Smooth muscle cell (in vitro differentiated cells): ENCODE data around the gene JMJD1C. TPM values are rescaled to one million over a fixed set of nuclear protein-coding genes. Genes with fewer than 3 reads are reported as not detected.

Experiments used
- DNase-seq: peaks from one replicate; lab custom pipeline; 2025; ENCODE audit not compliant: unreplicated experiment; lab: John Stamatoyannopoulos, UW
- H2AFZ ChIP-seq: fragments of 200-600 bp; sonication (generic); 2 replicates; pipeline ENCODE4 v1.6.0; 2016; ENCODE audit warnings: antibody characterized with exemption, low read depth, mild to moderate bottlenecking
- H3F3A ChIP-seq: fragments of 200-600 bp; sonication (generic); 2 replicates; pipeline ENCODE4 v1.6.0; 2017; ENCODE audit warnings: antibody characterized with exemption, low read depth
- H3K27ac ChIP-seq: fragments of 200-600 bp; sonication (generic); 2 replicates; pipeline ENCODE4 v1.5.1; 2016; ENCODE audit warnings: low read depth, mild to moderate bottlenecking
- H3K27me3 ChIP-seq: fragments of 200-600 bp; sonication (generic); 2 replicates; pipeline ENCODE4 v1.6.1; 2016; ENCODE audit warnings: low read depth, mild to moderate bottlenecking
- H3K36me3 ChIP-seq: fragments of 200-600 bp; sonication (generic); 2 replicates; pipeline ENCODE4 v1.5.1; 2016; ENCODE audit warnings: low read depth
- H3K4me1 ChIP-seq: fragments of 200-600 bp; sonication (generic); 2 replicates; pipeline ENCODE4 v1.5.1; 2016; ENCODE audit warnings: low read depth
- H3K4me2 ChIP-seq: fragments of 200-600 bp; sonication (generic); 2 replicates; pipeline ENCODE4 v1.6.0; 2016; ENCODE audit warnings: mild to moderate bottlenecking
- H3K4me3 ChIP-seq: fragments of 200-600 bp; sonication (generic); 2 replicates; pipeline ENCODE4 v1.5.1; 2016; ENCODE audit warnings: mild to moderate bottlenecking
- H3K79me2 ChIP-seq: fragments of 200-600 bp; sonication (generic); 2 replicates; pipeline ENCODE4 v1.6.0; 2016; ENCODE audit warnings: low read depth, mild to moderate bottlenecking
- H3K9ac ChIP-seq: fragments of 200-600 bp; sonication (generic); 2 replicates; pipeline ENCODE4 v1.6.0; 2016; ENCODE audit warnings: low read depth
- H3K9me3 ChIP-seq: fragments of 200-600 bp; sonication (generic); replicated peaks from 2 replicates; pipeline ENCODE4 v1.5.1; 2016; ENCODE audit warnings: low read depth
- H4K20me1 ChIP-seq: fragments of 200-600 bp; sonication (generic); 2 replicates; pipeline ENCODE4 v1.6.0; 2016; ENCODE audit warnings: low read depth
- WGBS: methylation state at CpG from one replicate; pipeline ENCODE4 v1.1.7; 2016; ENCODE audit warnings: low lambda C conversion rate; 5-methylcytosine and 5-hydroxymethylcytosine counted together
- polyA plus RNA-seq: library from polyadenylated mRNA; unstranded; fragments of >200 nt; fragmentation: Nextera tagmentation; extraction: Ambion mirVana; gene quantifications from 2 replicates; pipeline ENCODE4 v1.2.1, GENCODE V29; 2016
- total RNA-seq: library from RNA; depleted of rRNA; stranded (reverse); fragments of >200 nt; gene quantifications from 2 replicates; pipeline ENCODE4 v1.2.3, GENCODE V29; 2014
- TF ChIP-seq, protein P1 (sequence below): fragments of 200-600 bp; sonication (generic); IDR thresholded peaks from 2 replicates; pipeline ENCODE4 v1.5.1; 2017; ENCODE audit warnings: borderline replicate concordance, mild to moderate bottlenecking, antibody characterized with exemption; ENCODE audit not compliant: insufficient read depth, poor library complexity, severe bottlenecking

The JMJD1C gene
- total and polyA plus RNA-seq, 2 experiments from 2014 or later, result 28.5 to 132 TPM

DNA sequence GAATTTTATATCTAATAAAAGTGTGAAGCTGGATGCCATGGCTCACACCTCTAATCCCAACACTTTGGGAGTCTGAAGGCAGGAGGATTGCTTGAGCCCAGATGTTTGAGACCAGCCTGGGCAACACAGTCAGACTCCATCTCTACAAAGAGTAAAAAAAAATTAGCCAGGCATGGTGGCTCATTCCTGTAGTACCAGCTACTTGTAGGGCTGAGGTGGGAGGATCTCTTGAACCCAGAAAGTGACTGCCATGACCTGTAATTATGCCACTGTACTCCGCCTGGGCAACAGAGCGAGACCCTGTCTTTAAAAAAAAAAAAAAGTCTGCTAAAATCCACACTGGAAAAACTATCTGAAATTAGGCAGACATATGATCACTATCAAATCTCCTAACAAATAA lies 7.6 kb downstream of the JMJD1C start:
- no peaks in the 10 kb centered on the region for H3F3A ChIP-seq
- peaks cover 60% of the 10 kb centered on the region for H4K20me1 ChIP-seq
- peaks cover 15% of the 10 kb centered on the region for H3K4me1 ChIP-seq
- no peak overlapping the region for H3K9ac ChIP-seq
- H3K27ac ChIP-seq, result peak overlapping the region; percentile 74
- TF ChIP-seq, protein P1, sequence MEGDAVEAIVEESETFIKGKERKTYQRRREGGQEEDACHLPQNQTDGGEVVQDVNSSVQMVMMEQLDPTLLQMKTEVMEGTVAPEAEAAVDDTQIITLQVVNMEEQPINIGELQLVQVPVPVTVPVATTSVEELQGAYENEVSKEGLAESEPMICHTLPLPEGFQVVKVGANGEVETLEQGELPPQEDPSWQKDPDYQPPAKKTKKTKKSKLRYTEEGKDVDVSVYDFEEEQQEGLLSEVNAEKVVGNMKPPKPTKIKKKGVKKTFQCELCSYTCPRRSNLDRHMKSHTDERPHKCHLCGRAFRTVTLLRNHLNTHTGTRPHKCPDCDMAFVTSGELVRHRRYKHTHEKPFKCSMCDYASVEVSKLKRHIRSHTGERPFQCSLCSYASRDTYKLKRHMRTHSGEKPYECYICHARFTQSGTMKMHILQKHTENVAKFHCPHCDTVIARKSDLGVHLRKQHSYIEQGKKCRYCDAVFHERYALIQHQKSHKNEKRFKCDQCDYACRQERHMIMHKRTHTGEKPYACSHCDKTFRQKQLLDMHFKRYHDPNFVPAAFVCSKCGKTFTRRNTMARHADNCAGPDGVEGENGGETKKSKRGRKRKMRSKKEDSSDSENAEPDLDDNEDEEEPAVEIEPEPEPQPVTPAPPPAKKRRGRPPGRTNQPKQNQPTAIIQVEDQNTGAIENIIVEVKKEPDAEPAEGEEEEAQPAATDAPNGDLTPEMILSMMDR, result no peak
- no peak overlapping the region for H3K4me2 ChIP-seq
- H3K4me3 ChIP-seq, result no peak overlapping the region
- no peak for DNase-seq
- H3K79me2 ChIP-seq, result peaks cover 95% of the 10 kb centered on the region
- H3K27me3 ChIP-seq, result no peaks in the 10 kb centered on the region
- no peak overlapping the region for H2AFZ ChIP-seq
- WGBS, result 97% methylated on average over 2 of the region's 2 CpGs
- no peaks in the 10 kb centered on the region for H3K36me3 ChIP-seq
- no peaks in the 10 kb centered on the region for H3K9me3 ChIP-seq

DNA sequence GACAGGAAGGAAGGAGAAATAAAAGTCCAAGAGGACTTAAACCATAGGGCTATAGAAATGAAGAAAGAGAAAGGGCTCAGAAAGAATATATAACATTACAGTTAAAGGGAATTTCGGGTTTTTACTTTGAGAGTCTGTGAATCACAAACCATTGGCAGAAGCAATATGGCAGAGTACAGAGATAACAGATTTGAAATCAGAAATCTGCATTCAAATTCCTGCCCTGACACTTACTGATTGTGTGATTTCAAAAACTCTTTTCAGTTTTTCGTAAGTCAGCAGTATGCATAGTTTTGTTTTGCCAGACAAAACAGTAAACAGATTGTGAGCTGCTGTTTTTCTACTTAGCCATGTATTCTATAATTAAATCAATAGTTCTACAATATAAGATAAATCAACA lies 8.2 kb downstream of the JMJD1C start:
- WGBS, result 72% methylated on average over 2 of the region's 2 CpGs
- Histone ChIP-seq H3K9me3 (no peaks in the 10 kb centered on the region), H3K9ac (no peak overlapping the region), H3K27ac (peak overlapping the region; percentile 74), H2AFZ (no peak overlapping the region), H3K27me3 (no peaks in the 10 kb centered on the region), H3K36me3 (no peaks in the 10 kb centered on the region), H3K4me1 (peaks cover 15% of the 10 kb centered on the region), H4K20me1 (peaks cover 54% of the 10 kb centered on the region), H3F3A (no peaks in the 10 kb centered on the region), H3K4me3 (no peak overlapping the region), H3K79me2 (peaks cover 95% of the 10 kb centered on the region), H3K4me2 (peak overlapping the region; percentile 73)
- TF ChIP-seq, protein P1, result no peak
- no peak for DNase-seq

DNA sequence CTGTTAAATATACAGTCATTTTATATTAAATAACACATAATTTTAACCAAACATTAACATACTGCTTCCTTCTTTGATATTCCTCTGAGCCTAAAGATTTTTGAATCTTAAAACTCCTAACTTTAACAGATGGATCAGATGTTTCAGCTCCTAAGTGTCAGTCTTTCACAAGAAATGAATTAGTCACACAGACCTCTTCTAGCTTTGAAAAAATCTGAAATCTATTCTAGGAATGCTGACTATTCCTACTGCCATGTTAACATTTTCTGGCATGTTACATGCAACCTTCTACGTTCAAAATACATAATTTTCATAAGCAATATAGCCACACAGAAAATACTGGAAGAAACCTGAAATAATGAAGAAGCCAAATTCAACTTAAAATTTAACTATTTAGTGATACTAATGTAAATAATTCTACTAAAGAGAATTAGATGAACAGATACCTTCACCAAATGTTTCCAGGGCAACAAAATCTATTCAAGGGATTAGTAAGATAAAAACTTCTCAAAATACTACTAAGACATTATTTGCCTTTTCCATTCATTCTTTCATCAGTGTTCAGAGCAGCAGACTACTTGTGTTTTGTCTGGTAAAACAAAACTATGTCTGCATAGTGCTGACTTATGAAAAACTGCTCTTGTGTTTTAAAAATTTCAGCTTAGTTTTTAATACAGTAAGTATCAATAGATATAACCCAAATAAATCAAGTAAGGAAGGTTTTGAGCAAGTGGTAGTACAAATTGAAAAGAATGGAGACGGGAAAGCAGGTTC lies 9.2 kb downstream of the JMJD1C start:
- Histone ChIP-seq H3K27ac (peak overlapping the region; percentile 74), H2AFZ (no peak overlapping the region), H4K20me1 (peaks cover 52% of the 10 kb centered on the region), H3K4me2 (peak overlapping the region; percentile 73), H3K9me3 (no peaks in the 10 kb centered on the region), H3K36me3 (no peaks in the 10 kb centered on the region), H3K79me2 (peaks cover 95% of the 10 kb centered on the region), H3F3A (no peaks in the 10 kb centered on the region), H3K27me3 (no peaks in the 10 kb centered on the region), H3K9ac (no peak overlapping the region), H3K4me3 (no peak overlapping the region), H3K4me1 (peaks cover 15% of the 10 kb centered on the region)
- TF ChIP-seq, protein P1, result no peak
- 46% methylated on average over 2 of the region's 2 CpGs for WGBS
- no peak for DNase-seq

DNA sequence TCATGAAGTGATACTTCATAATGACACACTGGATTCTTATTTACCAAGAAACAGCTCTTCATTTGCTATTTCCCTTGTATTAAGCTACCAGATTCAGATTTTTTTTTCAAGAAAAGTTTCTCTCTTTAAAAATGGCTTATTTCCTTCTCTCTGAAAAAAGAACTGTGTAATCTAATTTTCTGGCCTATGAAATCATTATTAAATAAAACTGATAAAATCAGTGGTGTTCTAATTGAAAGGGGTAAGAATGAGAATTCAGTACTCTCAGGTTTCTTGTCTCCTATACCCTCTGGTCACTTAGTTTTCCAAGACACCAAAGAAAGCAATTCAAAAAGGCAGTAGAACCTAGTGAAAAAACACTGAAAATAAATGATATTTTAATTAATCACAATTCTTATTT lies 10.3 kb downstream of the JMJD1C start:
- TF ChIP-seq, protein P1, result no peak
- Histone ChIP-seq H3F3A (no peaks in the 10 kb centered on the region), H3K4me1 (peaks cover 15% of the 10 kb centered on the region), H4K20me1 (peaks cover 48% of the 10 kb centered on the region), H3K4me2 (no peak overlapping the region), H3K79me2 (peaks cover 95% of the 10 kb centered on the region), H3K36me3 (no peaks in the 10 kb centered on the region), H2AFZ (no peak overlapping the region), H3K27ac (peak overlapping the region; percentile 74), H3K9ac (no peak overlapping the region), H3K9me3 (no peaks in the 10 kb centered on the region), H3K4me3 (no peak overlapping the region), H3K27me3 (no peaks in the 10 kb centered on the region)
- no peak for DNase-seq
